ENCODE data around the gene RAB6D. TPM values are rescaled to one million over a fixed set of nuclear protein-coding genes. Genes with fewer than 3 reads are reported as not detected.
"Not testable (repeated sequence)": the region's sequence is repeated elsewhere in the genome, so short reads cannot be mapped to it uniquely, and the experiment has no call there.

RAB6D gene
- polyA plus RNA-seq (2014; cell fraction: cytosol; rRNA removed), result not detected in 2 replicates
- polyA plus RNA-seq (2014; cell fraction: nucleus; rRNA removed), result not detected in 2 replicates

DNA sequence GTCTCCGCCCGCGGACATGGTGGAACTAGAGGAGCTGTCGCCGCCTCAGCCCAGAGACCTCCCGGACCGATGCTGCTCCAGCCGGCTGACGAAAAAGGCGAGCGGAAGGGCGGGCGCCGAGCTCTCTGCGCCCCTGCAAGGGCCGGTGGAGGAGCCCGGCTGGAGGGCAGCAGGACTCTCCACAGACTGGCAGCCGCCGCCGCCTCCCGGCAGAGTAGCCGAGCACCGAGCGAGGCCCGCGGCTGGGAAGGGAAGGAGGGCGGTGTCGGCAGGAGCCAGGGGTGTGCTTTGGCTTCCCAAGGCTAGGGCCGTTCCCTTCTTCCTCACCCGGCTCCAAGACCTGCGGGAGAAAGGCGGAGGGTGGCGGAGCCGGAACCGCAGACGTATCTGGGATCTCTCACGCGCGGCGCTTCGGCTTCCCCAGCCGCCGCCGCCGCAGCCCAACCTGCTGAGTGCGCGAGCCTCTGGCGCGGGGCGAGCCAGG is at the start of gene RAB6D:
Gene RAB6D (minus strand): TSS at position 466 of the 484 bp plus-strand sequence. CDS start 448 bp downstream, at position 18.
- DNase-seq (ENCODE audit: low spot score), result not testable (repeated sequence)

DNA sequence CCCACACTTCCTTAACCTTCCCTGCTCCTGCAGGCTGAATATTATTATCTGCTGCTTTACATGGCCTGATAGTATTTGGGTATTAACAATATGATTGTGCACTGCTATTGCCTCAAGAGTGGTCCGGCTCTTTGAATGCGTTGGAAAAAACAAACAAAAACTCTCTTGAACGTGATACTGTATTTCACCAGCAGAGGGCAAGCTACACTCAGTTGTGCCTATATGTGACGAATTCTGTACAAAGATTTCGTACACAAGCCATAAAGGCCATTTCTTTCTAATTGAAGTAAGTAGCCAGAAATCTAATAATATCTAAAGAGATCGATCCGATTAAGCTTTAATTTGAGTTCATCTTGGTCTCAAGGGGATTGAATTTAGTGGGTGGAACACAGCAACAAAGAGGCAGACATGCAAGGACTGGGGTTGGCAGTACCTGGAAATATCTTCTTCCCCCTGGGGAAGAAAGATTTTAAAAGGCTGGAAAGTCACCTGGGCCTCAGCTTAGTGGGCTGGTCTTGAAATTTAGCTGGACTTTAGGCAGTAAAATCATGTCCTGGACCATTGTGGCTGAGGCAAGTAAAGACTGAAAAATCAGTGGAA is 49.3 kb upstream of the RAB6D start:
- DNase-seq (ENCODE audit: low spot score), result peak; percentile 80

DNA sequence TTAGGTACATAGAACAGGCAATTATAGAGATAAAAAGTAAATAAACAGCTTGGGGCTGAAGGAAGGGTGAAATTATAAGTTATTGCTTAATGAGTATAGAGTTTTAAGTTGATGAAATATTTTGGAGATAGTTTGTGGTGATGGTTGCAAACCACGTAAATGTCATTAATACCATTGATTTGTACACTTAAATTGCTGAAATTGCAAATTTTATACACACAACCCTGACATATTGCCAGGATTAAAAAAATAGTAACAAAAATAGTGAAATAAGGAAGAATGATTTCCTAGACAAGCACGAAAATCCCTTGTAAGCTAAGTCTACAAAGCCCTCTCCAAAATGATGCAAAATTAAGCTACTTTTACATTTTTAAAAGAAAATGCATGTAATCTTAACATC is 46.2 kb upstream of the RAB6D start:
- no peak for DNase-seq (ENCODE audit: low spot score)

DNA sequence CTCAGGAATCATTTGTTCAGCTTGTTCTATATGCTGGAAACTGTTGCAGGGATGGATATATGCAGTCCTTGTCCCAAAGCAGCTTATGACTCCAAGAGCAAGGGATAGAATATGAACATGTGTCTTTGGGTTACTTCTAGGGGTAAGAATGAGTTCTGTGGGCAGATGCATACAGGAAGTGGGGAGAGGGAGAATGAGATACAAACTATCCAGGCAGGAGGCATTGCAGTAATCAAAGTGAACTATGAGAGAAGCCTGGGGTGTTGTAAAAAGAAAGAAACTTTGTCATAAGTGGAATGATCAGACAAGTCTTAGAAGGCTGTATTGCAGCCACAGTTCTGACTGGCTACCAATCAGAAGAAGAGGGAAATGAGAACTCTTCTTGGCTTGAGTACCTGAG is 44.8 kb upstream of the RAB6D start:
- no peak for DNase-seq (ENCODE audit: low spot score)

DNA sequence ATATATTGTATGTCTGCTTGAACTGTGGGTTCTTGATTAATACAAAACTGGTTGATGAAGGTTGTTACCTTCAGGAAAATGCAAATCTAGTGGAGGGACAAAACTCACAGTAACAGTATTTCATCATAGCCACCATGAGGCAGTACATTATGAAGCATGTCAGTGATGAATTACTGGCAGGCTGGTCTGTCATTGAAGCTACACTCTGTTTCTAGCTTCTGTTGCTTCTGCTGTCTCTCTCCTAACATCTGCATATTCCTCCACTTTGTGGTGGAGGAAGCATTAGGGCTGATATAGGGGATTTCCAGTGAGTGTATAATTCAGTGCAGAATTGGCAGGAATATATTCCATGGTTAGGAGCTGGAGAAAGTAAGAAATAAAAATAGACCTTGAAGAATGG is 44.2 kb upstream of the RAB6D start:
- DNase-seq (ENCODE audit: low spot score), result no peak

DNA sequence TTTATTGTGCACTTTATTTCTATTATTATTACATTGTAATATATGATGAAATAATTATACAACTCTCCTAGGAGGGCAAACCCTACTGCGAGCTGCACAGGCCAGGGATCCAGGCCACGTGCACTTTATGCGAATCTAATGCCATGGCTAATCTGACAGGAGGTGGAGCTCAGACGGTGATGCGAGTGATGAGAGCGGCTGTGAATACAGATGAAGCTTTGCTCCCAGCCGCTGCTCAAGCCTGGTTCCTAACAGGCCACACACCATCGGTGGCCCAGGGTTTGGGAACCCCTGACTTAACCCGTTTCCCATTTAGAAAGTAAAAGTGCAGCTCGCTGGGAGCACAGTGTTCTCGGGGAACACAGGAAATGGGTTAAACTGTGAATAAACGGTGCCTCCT is 40.8 kb upstream of the RAB6D start:
- no peak for DNase-seq (ENCODE audit: low spot score)

DNA sequence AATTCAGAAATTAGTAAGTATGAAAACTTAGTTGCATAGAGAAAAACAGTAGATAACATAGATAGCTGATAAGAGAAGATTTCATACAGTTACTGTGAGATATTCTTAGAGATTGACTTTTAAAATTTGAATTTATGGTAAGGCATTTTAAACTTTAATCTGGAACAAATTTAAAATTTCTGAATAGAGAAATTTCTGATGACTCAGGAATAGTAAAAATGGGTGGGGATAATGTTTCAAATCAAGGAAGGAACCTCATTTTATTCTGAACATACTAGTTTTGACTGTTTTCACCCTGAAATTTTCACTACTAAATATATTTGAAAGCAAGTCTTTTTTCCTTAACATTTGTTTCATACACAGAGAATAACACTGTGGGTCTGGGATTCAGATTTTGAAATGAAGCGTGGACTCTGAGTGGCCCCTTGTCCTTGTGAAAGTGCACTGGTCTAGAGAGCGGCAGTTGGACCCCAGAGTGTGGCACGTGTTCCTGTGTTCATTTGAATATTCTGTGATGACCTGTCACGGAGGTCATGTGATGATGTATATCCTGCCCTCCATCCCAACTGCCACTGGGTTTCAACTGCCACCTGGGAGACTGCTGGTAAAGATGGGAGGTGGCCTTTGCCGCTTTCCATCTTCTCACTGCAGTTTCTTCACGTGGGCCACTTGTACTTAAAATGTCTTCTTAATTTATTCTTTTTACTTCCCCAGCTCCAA is 38.5 kb upstream of the RAB6D start:
- DNase-seq (ENCODE audit: low spot score), result no peak

DNA sequence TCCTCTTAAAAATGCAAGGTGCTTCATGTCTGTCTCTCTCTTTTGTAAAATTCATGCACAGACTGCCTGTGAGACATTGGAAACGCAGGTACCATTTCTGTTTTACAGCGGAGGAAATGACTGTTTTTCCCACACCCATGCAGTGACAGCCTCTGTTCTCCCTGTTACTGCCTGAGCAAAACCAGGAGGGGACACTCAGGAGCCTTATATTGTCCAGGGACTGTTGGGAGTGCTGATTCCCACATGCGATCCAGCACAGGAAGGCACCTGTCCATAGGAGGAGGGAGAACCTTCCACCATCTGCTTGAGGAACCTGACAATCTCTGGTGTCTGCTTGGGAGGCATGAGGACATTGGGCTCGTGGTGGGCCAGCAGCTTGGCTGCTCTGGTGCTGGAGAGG is 36.9 kb upstream of the RAB6D start:
- peak; percentile 74 for DNase-seq (ENCODE audit: low spot score)

DNA sequence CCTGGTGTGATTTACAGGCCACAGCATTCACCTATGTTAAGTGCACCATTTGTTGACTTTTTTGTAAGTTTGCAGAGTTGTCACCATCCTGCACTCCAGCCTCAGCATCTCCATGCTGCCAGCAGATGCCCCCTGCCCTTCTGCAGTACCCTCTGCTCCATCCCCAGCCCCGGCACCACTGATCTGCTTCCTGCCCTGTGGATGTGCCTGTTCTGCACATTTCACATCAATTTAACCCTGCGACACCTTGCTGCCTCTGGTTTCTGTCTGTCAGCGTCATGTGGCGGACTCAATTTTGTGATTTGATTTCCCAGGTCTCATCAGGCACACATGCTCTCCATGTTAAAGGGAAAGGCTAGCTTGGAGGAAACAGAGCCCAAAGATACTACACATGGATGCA is 36.5 kb upstream of the RAB6D start:
- peak; percentile 66 for DNase-seq (ENCODE audit: low spot score)

DNA sequence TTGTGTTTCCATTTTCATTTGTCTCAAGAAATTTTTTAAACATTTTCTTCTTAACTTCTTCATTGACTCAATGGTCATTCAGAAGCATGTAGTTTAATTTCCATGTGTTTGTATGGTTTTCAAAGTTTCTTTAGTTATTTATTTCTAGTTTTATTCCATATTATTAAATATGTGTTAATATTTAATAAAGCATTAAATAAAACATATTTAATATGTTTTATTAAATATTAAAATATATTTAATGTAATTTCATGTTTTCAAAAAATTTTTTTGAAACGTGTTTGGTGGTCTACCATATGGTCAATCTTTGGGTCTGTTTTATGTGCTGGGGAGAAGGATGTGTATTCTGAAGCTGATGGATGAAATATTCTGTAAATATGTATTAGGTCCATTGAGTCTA is 32.2 kb upstream of the RAB6D start:
- not testable (repeated sequence) for DNase-seq (ENCODE audit: low spot score)

DNA sequence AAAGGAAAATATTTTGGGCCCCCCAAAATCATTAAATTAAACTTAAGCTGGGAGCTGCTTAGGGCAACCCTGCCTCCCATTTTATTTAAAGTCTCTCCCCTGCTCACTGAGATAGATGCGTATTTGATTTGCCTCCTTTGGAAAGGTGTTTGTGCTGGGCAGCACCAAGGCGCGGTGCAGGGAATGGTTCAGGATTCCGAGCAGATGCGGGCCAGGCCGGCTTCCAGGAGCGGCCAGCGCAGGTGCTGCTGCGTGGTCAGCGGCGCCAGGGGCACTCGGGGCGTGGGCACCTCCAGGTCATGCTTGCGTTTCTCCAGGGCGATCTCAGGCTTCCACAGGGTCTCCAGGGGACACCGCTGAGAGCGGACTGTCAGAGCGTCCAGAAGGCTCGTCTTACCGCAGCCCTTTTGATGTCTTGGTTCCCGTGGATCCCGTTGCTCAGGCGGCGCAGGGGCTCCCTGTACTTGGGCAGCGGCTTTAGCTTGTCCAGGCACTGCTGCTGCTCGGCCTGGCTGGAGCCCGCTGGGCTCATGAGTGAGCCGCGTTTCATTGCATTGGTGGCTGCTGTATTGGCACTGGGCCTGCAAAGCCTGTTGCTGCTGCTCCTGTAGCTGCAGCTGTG is 31.2 kb upstream of the RAB6D start:
- not testable (repeated sequence) for DNase-seq (ENCODE audit: low spot score)

DNA sequence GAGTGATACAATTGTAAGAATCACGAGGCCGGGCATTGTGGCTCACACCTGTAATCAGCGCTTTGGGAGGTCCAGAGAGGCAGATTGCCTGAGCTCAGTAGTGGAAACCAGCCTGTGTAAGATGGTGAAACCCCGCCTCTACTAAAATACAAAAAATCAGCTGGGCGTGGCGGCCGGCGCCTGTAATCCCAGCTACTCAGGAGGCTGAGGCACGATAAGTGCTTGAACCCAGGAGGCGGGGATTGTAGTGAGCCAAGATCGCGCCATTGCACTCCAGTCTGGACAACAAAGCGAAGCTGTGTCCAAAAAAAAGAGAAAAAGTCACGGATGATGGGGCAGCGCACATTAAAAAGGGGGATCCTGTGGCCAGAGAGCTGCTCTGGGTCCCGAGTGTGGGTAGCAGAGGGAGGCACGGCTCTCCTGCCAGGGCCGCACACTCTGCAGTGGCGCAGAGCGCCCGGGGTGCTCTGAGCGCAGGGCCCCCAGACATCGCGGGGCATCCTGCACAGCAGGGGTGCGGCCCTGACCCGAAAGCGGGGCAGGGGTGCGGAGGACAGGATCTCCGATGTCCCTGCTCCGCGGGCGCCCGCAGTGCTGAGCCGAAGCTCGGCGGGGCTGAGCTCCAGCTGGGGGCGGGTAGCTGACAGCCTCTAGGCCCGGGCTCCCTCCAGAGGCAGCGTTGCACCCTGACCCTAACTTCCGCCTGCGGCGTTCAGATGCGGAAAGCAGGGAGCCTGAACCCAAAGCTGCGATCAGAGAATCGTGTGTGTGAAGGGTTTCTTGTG is 30.4 kb upstream of the RAB6D start:
- DNase-seq (ENCODE audit: low spot score), result no peak

DNA sequence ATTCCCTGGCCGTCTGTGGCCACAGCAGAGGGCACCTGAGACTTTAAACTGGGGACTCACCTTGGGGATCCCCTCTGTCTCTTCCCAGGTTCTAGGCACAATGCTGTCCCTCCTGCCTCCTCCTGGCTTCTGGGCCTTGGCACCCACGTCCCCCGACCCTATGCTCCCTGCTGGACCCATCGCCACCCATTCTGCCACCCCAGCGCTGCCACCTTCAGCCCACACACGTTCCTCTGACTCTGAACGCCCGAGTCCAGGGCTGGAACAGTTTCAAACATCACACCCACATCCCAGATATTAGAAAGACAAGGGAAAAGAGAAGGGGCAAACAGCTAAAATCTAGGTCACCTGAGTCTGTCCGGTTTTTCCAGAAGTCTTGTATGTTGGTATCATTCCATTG is 28.0 kb upstream of the RAB6D start:
- not testable (repeated sequence) for DNase-seq (ENCODE audit: low spot score)

DNA sequence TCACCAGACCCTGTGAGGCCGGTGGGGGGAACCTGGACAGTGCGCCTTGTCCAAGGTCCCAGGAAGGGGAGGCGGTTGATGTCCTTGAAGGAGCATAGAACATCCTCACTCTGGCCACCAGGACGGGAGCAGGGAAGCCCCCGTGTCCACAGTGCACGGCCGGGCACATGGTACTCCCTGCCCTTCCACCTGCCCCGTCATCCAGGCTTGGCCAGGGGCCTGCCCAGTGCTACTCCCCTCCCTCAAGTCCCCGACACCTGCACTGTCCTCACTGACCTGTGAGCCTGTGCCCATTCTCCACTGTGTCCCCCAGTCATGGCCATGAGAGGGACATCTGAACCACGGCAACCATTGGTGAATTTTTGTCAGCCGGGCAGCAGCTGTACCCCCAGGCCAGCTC is 27.5 kb upstream of the RAB6D start:
- not testable (repeated sequence) for DNase-seq (ENCODE audit: low spot score)

DNA sequence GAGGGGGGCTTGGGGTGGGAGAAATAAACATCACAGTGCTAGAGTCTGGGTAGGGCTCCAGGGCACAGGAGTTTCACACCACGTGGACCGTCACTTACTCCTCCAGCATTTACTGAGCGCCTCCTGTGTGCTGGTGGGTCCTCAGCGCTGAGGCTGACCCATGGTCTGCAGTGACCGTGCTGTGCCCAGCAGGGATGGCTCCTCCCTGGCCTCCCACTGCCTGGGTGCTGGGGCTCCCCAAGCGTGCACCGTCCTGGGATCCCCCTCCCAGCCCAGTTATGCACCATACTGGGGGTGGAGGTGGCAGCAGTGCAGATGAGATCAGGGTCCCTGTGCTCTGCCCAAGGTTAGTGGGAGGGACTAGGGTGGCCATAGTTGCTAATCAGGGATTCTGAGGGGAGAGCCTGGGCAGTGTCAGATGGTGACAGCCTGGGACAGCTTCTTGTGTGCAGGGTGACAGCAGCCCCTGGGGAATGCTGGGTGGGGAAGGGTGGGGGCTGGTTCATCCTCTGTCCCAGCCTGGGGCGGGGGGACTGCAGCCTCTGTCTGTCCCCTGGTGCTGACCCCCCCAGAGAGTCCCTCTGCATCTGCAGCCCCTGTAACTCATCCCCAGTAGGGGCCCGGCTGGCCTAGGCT is 26.6 kb upstream of the RAB6D start:
- DNase-seq (ENCODE audit: low spot score), result not testable (repeated sequence)

DNA sequence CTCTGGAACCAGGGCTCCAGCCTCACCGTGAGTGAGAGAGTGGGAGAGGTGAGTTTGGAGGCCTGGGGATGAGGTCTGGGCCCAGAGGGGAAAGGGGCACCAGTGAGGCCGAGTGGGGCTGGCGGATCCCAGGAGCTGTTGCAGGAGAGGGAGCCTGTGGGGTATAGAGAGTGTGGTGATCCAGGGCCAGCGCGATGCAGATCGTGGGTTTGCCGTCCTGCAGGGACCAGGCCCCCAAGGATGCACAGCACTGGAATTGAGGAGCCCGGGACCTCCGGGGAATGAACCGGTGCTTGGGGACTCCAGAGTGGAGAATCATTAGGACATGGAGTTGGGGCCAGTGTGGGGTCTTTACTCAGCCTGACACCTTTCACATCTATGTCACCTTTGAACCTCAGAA is 25.7 kb upstream of the RAB6D start:
- no peak for DNase-seq (ENCODE audit: low spot score)

DNA sequence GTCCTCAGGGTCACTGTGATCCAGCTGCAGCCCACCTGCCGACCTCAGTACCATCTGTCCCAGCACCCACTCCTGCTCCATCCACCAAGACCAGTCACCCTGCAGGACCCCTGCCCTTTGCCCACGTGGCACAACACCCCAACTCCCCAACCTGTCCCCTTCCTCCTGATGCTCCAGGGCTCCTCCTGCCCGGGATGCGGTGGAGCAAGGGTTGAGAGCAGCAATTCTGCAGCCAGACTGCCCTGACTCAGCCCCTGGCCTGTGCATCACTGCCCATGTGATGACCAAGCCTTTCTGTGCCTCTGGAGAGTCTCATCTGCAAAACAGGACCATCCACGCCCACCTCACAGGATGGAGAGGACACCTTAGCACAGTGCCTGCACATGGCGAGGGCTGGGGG is 24.9 kb upstream of the RAB6D start:
- not testable (repeated sequence) for DNase-seq (ENCODE audit: low spot score)

DNA sequence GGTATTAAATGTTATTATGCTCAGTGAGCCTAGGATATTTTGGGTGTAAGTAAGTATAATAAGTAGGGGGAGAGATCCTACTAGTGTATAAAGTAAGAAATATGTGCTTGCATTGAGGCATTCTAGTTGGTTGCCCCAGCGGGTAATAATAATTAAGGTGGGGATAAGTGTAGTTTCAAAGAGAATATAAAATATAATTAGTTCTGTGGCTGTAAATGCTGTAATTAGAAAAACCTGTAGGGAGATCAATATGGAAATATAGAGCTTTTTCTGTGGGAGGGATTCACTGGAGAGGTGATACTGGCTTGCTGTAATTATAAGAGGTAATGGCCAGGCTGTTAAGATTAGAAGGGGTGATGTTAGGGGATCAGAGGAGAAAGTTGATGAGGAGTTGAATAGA is 9.1 kb upstream of the RAB6D start:
- not testable (repeated sequence) for DNase-seq (ENCODE audit: low spot score)

DNA sequence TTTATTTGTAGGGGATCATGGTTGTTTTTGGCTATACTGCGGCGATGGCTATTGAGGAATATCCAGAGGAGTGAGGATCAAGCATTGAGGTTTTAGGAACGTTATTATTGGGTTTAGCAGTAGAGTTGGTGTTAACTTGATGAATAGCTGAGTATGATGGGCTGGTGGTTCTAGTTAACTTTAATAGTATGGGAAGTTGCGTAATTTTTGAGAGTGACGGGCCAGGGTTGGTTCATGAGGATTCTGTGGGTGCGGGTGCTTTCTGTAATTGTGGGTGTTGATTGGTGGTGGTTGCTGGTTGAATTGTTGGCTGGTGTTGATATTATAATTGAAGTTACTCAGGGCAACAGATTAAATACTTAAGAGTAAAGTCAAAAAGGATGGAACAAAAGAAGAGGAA is 6.0 kb upstream of the RAB6D start:
- no peak for DNase-seq (ENCODE audit: low spot score)

DNA sequence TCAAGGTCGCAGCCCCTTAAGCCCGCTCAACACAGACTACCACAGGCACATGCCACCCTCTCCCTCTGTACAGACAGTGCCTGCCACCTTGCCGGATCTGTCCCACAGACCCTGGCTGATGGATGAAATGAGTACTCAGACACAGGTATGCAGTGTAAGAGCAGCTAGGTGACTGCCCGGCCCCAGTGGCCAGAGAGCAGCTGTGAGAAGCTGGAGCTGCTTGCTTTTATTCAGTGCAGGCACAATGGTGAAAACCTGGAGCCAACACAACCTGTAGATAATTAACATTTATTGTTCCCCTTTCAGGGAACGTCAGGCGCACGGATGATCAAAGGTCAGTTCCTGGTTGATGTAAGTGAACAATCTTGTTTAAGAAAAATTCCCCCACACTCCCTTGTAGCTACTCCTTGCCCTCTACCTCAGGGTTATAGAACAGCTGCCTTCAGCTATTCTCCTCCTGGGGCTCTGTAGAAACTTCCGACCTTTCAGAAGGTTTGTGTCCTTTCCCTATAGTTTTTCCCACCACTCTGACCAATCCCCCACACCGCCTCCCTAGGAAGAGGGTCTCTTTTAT is 4.6 kb upstream of the RAB6D start:
- not testable (repeated sequence) for DNase-seq (ENCODE audit: low spot score)

DNA sequence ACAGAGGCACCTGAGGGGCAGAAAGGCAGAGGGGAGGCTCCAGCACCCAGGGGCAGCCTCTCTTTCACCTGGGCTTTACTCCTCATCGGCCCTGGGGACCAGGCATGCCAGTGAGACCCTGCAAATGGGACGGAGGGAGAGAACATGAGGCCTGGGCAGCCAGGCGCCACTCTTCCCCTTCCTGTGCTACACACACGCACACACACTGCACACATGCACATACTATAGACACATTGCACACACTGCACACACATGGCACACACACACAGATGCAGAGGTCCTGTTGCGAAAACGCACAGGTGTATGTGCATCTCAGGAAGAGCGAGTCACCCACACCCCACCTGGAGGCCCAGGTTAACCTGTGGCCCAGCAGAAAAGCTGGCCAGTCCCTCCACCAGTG is 3.4 kb upstream of the RAB6D start:
- no peak for DNase-seq (ENCODE audit: low spot score)
